DND-41 (cell line): ENCODE measurements around the gene SMTNL1.

Source experiments
- ATAC-seq: fragments of 200-7000 bp; cut with Tn5 transposase; 3 replicates; pipeline ENCODE4 v1.9.1; 2021; ENCODE audit warnings: low read depth; ENCODE audit not compliant: insufficient read depth
- DNase-seq: peaks from one replicate; pipeline ENCODE4 v3.0.0-alpha.2; 2020
- H2AFZ ChIP-seq: 2 replicates; pipeline ENCODE4 v1.6.0; 2012; ENCODE audit warnings: low read depth, low read length
- H3K27ac ChIP-seq: 2 replicates; pipeline ENCODE4 v1.5.1; 2012; ENCODE audit warnings: low read length, inconsistent platforms
- H3K27me3 ChIP-seq: fragments of 200-600 bp; sonication (generic); 2 replicates; pipeline ENCODE4 v1.6.0; 2012; ENCODE audit warnings: low read length, mild to moderate bottlenecking, inconsistent platforms; ENCODE audit not compliant: insufficient read depth, poor library complexity
- H3K36me3 ChIP-seq: 2 replicates; pipeline ENCODE4 v1.5.1; 2012; ENCODE audit warnings: low read length, inconsistent platforms; ENCODE audit not compliant: insufficient read depth
- H3K4me1 ChIP-seq: 2 replicates; pipeline ENCODE4 v1.5.1; 2012; ENCODE audit warnings: mild to moderate bottlenecking, low read length; ENCODE audit not compliant: insufficient read depth
- H3K4me2 ChIP-seq: 2 replicates; pipeline ENCODE4 v1.6.0; 2012; ENCODE audit warnings: mild to moderate bottlenecking, moderate library complexity, low read length, inconsistent platforms; ENCODE audit not compliant: insufficient read depth
- H3K4me3 ChIP-seq, 2 experiments: fragments of 200-600 bp in 1 of 2; shearing (Covaris generic) in 1 of 2; 2 replicates each; pipeline ENCODE4 v1.5.1; 2012 to 2016; ENCODE audit warnings: inconsistent platforms in 2 of 2, low read length in 2 of 2, mild to moderate bottlenecking in 2 of 2, low read depth in 1 of 2, moderate library complexity in 1 of 2
- H3K79me2 ChIP-seq: 2 replicates; pipeline ENCODE4 v1.6.0; 2012; ENCODE audit warnings: low read length, inconsistent platforms; ENCODE audit not compliant: insufficient read depth
- H3K9ac ChIP-seq: 2 replicates; pipeline ENCODE4 v1.6.0; 2012; ENCODE audit warnings: low read depth, mild to moderate bottlenecking, inconsistent platforms, low read length, moderate library complexity
- H3K9me3 ChIP-seq: 2 replicates; pipeline ENCODE4 v1.5.1; 2012; ENCODE audit warnings: low read length, moderate library complexity, mild to moderate bottlenecking, inconsistent platforms; ENCODE audit not compliant: insufficient read depth, severe bottlenecking
- H4K20me1 ChIP-seq: 2 replicates; pipeline ENCODE4 v1.6.0; 2012; ENCODE audit warnings: low read length; ENCODE audit not compliant: insufficient read depth
- CTCF ChIP-seq: IDR thresholded peaks from 2 replicates; pipeline ENCODE4 v1.5.1; 2012; ENCODE audit warnings: borderline replicate concordance, low read length, moderate library complexity, mild to moderate bottlenecking; ENCODE audit not compliant: poor library complexity, severe bottlenecking; ENCODE audit errors: extremely low read depth
- EZH2 ChIP-seq: IDR thresholded peaks from 3 replicates; pipeline ENCODE4 v1.6.1; 2012; ENCODE audit warnings: borderline replicate concordance, low read depth, mild to moderate bottlenecking, moderate library complexity, low read length, inconsistent platforms; ENCODE audit not compliant: severe bottlenecking

The SMTNL1 gene

GRCh38 chr11:57499983-57500461 is 37.4 kb upstream of the SMTNL1 start:
- Histone ChIP-seq H3K4me1 (no peaks in the 10 kb centered on the region), H3K4me2 (no peak overlapping the region), H2AFZ (no peak overlapping the region), H3K27ac (no peak overlapping the region), H3K9ac (no peak overlapping the region), H3K79me2 (no peaks in the 10 kb centered on the region), H4K20me1 (no peaks in the 10 kb centered on the region), H3K4me3 (no peak overlapping the region), H3K36me3 (peaks cover 6% of the 10 kb centered on the region; the same call in 1 of the 2 replicates), H3K27me3 (no peaks in the 10 kb centered on the region), H3K9me3 (no peaks in the 10 kb centered on the region)
- no peak for ATAC-seq
- DNase-seq, result no peak
- TF ChIP-seq CTCF, result no peak
- no peak for TF ChIP-seq EZH2

GRCh38 chr11:57500515-57500914 is 36.9 kb upstream of the SMTNL1 start:
- no peak for DNase-seq
- no peaks in the 10 kb centered on the region for H3K4me1 ChIP-seq
- ATAC-seq, result no peak
- H4K20me1 ChIP-seq, result no peaks in the 10 kb centered on the region
- no peaks in the 10 kb centered on the region for H3K79me2 ChIP-seq
- H3K9ac ChIP-seq, result no peak overlapping the region
- H3K27me3 ChIP-seq, result no peaks in the 10 kb centered on the region
- TF ChIP-seq EZH2 (no peak), CTCF (no peak)
- no peak overlapping the region for H2AFZ ChIP-seq
- H3K27ac ChIP-seq, result no peak overlapping the region
- H3K4me2 ChIP-seq, result no peak overlapping the region
- no peak overlapping the region for H3K4me3 ChIP-seq
- H3K9me3 ChIP-seq, result no peaks in the 10 kb centered on the region
- peaks cover 6% of the 10 kb centered on the region; the same call in 1 of the 2 replicates for H3K36me3 ChIP-seq

- DNase-seq, result no peak
- no peak overlapping the region for H3K27ac ChIP-seq
- H3K36me3 ChIP-seq, result peaks cover 6% of the 10 kb centered on the region; the same call in 1 of the 2 replicates
Measured at GRCh38 chr11:57500926-57501325, 36.5 kb upstream of the SMTNL1 start.

More at GRCh38 chr11:57500926-57501325, 36.5 kb upstream of the SMTNL1 start:
- H3K4me3 ChIP-seq, result no peak overlapping the region
- H4K20me1 ChIP-seq, result no peaks in the 10 kb centered on the region
- no peak for TF ChIP-seq CTCF
- no peak for TF ChIP-seq EZH2
- no peaks in the 10 kb centered on the region for H3K9me3 ChIP-seq
- H3K9ac ChIP-seq, result no peak overlapping the region
- no peak overlapping the region for H3K4me2 ChIP-seq
- H3K27me3 ChIP-seq, result no peaks in the 10 kb centered on the region
- no peaks in the 10 kb centered on the region for H3K4me1 ChIP-seq
- no peak overlapping the region for H2AFZ ChIP-seq
- no peaks in the 10 kb centered on the region for H3K79me2 ChIP-seq
- ATAC-seq, result no peak
